Ecto neural progenitor cell (in vitro differentiated cells): ENCODE results near the gene KSR2.

Source experiments
- DNase-seq: peaks from one replicate; pipeline ENCODE4 v3.0.0-alpha.2; 2018; ENCODE audit warnings: low spot score

The KSR2 gene

DNA sequence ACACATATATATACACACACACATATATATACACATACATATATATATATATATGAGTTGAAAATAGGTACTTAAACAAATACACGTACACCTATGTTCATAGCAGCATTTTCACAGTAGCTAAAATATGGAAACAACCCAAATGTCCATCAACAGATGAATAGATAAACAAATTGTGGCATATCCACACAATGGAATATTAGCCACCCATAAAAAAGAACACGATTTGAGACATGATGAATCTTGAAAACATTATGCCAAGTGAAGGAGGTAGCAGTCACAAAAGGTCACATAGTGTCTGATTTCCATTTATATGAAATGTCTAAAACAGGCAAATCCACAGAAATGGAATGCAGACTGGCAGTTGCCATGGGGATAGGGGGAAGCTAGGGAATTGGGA, 276.3 kb downstream of the KSR2 start:
- no peak for DNase-seq

GRCh38 chr12:117689857-117690256, 278.9 kb downstream of the KSR2 start:
- no peak for DNase-seq

DNA sequence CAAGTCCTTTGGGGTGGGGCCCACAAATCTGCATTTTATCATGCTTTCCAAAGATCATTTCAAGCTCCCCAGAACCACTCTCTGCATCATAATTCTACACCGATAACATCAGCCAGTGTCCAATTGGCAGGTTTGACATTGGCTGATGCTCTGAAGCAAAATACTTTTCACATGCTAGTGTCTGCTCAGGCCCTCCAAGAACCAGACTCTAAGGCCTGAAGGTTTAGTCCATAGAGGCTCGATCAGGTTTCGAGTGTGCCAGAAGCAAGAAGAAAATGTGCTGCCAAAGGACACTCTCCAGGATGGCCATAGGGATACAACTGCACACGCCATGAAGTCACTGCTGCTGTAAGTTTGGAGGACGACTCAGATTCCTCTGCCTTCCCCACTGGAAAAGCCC, 280.3 kb downstream of the KSR2 start:
- DNase-seq, result no peak

- DNase-seq, result no peak
Measured at GRCh38 chr12:117686911-117687377, 281.8 kb downstream of the KSR2 start.

DNA sequence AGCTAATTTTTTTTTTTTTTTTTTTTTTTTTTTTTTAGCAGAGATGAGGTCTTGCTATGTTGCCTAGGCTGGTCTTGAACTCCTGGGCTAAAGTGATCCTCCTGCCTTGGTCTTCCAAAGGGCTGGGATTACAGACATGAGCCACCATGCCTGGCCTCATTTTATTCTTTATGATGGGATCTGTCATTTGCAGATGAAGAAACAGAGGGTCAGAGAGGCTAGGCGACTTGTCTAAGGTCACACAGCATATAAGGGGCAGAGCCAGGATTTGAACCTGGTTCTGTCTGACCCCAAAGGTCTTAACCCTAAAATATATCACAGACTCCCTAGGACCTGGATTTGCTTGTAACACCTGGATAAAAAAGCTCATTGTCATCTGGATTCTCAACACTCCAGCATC, 282.6 kb downstream of the KSR2 start:
- no peak for DNase-seq

- peak; percentile 84 for DNase-seq
Measured at GRCh38 chr12:117685110-117685926, 283.5 kb downstream of the KSR2 start.

DNA sequence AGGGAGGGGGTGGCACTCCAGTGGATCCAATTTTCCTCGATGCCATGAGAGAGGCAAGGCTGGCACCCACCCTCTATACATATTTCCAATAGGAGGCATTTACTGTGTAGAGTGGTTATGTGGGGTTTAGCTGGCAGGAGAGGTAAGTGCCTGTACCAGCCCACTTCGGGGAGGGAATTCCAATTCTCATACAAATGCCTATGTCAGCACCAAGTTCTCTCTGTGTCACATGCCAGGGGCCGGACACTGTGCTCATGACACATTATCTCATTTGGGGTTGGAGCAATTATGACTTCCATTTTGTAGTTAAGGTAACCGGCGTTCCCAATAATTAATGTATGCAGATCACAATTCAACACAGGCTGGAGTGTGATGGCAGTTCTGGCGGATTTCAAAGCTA, 284.3 kb downstream of the KSR2 start:
- DNase-seq, result no peak

- no peak for DNase-seq
Measured at GRCh38 chr12:117680312-117680711, 288.5 kb downstream of the KSR2 start.

DNA sequence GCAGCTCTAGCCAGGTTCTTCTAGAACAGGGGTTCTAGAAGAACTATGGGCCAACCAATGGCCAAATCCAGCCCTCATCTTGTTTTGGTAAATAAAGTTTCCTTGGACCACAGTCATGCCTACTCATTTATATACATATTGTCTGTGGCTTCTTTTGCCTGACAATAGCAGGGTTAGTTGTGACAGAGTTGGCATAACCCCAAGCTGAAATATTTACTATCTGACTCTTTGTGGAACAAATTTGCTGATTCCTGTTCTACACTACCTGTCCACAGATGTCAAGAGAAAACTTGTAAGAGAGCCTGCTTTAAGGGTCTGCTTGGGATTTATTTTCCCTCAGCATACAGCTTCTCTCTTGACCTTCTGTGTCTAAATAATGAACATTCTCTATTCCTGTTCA, 289.0 kb downstream of the KSR2 start:
- DNase-seq, result no peak

GRCh38 chr12:117674763-117675162, 294.0 kb downstream of the KSR2 start:
- no peak for DNase-seq

- DNase-seq, result no peak
Measured at GRCh38 chr12:117674313-117674712, 294.5 kb downstream of the KSR2 start.

GRCh38 chr12:117671734-117672133, 297.1 kb downstream of the KSR2 start:
- DNase-seq, result peak; percentile 81

- no peak for DNase-seq
Measured at GRCh38 chr12:117664169-117664568, 304.6 kb downstream of the KSR2 start.

DNA sequence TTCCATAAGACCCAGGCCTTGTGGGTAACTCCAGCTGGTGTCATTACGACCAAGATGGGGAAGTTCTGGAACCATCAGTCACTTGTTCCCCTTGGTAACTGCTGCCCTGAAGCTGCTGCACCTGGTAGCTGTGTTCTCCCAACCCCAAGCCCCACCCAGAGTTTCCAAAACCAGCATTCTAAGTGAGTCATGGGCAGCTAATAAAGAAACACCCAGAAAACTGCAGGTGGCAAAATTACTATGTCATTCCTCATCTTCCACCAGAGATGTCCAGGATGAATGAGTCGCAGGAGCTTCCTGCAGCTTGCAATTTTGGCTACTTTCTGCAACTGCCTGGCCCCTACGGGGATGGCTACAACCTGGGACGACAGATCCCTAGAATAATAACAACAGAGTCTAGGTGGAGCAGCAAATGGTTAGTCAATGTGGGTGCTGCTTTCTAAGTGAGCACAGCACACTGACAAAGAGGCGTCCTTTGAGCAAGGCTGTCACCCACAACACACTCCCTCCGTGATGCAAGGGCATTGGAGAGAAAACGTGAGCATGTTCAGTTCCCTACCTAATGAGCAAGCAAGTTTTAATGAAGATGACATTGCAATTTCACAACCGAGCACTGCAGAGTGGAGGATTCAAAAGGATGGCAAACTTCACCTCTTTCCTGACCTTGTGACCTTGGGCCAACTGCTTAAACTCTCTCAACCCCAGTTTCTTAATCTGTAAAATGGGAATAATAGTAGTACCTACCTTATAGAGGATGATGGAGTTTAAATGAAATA, 306.0 kb downstream of the KSR2 start:
- DNase-seq, result no peak

- no peak for DNase-seq
Measured at GRCh38 chr12:117662220-117662619, 306.6 kb downstream of the KSR2 start.

DNA sequence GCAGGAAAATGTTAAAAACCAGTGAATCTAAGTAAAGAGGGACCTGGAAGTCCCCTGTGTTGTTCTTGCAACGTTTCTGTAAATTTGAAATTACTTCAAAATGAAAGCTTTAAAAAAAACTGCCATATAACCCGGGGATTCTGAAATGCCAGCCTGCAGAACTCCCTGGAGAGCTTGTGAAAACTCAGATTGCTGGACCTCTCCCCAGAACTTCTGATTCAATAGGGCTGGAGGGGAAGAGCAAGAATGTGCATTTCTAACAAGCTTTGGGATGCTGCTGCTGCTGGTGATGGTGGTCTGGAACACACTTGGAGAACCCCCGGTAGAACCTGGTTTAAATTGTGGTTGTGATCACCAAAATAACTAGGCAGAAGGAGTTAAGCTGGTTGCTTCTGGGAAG, 307.3 kb downstream of the KSR2 start:
- no peak for DNase-seq

GRCh38 chr12:117660896-117661295, 307.9 kb downstream of the KSR2 start:
- DNase-seq, result no peak

- no peak for DNase-seq
Measured at GRCh38 chr12:117658226-117658625, 310.6 kb downstream of the KSR2 start.

DNA sequence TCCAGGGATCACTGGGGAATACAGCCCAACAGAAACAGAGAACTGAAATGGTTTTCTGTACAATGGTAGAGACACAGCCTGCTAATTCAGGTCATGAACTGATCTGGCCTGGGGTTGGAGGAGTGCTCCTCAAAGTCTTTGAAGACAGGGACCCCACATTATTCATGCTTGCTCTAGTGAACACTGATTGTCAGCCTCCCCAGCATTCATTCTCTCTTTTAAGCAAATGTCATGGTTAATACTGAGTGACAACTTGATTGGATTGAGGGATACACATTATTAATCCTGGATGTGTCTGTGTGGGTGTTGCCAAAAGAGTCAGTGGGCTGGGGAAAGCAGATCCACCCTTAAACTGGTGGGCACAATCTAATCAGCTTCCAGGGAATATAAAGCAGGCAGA, 319.0 kb downstream of the KSR2 start:
- no peak for DNase-seq

DNA sequence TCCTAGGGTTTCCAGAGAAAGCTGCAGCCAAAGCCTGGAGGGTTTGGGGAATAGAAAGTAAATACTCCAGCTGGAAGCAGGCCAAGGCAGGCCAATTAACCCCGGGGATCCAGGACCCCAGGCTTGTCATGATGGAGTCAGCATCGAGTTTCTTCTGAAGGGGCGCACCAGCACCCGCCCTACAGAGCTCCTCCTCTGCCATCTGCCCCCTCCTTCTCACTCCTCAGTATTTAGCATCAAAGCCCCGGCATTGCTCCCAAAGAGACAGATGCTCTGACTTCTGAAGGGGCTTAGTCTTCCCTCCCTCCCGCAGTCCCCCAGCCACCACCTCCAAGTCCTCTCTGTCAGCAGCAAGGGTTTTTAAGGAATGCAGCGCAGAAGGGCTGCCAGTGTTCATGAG, 322.3 kb downstream of the KSR2 start:
- no peak for DNase-seq

DNA sequence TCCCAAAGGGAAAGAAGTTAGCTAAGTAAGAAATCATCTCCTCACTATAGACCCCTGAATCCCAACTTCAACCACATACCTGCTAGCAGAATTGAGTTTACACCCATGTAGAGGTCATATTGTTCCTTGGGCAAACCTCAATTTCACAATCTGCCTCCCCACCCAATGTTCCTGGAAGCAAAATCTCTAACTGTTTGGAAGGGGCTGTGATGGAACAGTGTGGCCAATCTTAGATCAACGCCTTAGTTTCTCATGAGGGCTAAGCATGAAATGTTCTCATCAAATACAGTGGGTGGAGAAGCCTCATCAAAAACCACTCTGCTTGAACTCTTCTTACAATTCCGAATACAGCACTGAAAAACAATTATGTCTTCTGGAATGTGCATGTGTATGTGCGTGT, 323.3 kb downstream of the KSR2 start:
- DNase-seq, result no peak

GRCh38 chr12:117643971-117644370, 324.8 kb downstream of the KSR2 start:
- DNase-seq, result no peak

- peak; percentile 24 for DNase-seq
Measured at GRCh38 chr12:117641885-117642284, 326.9 kb downstream of the KSR2 start.
